Esophagus squamous epithelium (tissue), 4 donors: Measurements from ENCODE around the gene LGALS8.

Experiments
- POLR2A ChIP-seq, 4 donors: fragments of 450-650 bp; IDR thresholded peaks; one replicate each; pipeline ENCODE4 v1.6.1; 2017; ENCODE audit warnings: antibody characterized with exemption in 4 of 4, mild to moderate bottlenecking in 4 of 4, moderate library complexity in 3 of 4
- TF ChIP-seq, protein P1 (sequence below), 6 experiments: fragments of 450-650 bp in 4 of 6; fragments of 200-600 bp in 2 of 6; sonication (generic) in 2 of 6; IDR thresholded peaks; one replicate each; pipeline ENCODE4 v1.5.1; 2016 to 2019; ENCODE audit warnings: antibody characterized with exemption in 6 of 6, mild to moderate bottlenecking in 4 of 6, moderate library complexity in 4 of 6

DNA sequence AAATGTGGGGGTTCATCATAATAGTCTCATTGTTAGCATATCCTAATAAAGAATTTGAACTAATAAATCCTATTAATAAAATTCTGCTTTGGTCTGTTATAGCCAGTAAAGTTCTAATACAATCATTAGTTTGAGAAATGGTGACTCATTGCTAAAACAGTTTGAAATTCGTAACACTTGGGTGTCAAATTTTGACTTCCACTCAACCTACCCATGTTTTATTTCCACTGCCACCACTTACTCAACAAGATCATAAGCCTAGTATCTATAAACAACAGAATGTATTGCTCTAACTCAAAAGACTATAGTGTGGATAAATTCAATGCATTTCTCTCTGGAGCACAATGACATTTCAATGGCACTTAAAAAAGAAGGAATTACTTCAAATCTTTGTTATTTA, 29.1 kb downstream of the LGALS8 start:
- TF ChIP-seq, protein P1, sequence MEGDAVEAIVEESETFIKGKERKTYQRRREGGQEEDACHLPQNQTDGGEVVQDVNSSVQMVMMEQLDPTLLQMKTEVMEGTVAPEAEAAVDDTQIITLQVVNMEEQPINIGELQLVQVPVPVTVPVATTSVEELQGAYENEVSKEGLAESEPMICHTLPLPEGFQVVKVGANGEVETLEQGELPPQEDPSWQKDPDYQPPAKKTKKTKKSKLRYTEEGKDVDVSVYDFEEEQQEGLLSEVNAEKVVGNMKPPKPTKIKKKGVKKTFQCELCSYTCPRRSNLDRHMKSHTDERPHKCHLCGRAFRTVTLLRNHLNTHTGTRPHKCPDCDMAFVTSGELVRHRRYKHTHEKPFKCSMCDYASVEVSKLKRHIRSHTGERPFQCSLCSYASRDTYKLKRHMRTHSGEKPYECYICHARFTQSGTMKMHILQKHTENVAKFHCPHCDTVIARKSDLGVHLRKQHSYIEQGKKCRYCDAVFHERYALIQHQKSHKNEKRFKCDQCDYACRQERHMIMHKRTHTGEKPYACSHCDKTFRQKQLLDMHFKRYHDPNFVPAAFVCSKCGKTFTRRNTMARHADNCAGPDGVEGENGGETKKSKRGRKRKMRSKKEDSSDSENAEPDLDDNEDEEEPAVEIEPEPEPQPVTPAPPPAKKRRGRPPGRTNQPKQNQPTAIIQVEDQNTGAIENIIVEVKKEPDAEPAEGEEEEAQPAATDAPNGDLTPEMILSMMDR (IDR thresholded peaks at IDR 0.05): no peak
- TF ChIP-seq POLR2A (IDR thresholded peaks at IDR 0.05): no peak
